GM23248 (cell line): ENCODE results near the gene C19orf67. TPM values are rescaled to one million over a fixed set of nuclear protein-coding genes. Genes with fewer than 3 reads are reported as not detected.

Source experiments
- DNase-seq: peaks from one replicate; pipeline ENCODE4 v3.0.0-alpha.2; 2015
- H2AFZ ChIP-seq: fragments of 200-600 bp; sonication (generic); 2 replicates; pipeline ENCODE4 v1.6.1; 2016; ENCODE audit warnings: antibody characterized with exemption
- H3F3A ChIP-seq: fragments of 200-600 bp; sonication (generic); 2 replicates; pipeline ENCODE4 v1.6.1; 2016; ENCODE audit warnings: mild to moderate bottlenecking, antibody characterized with exemption, mixed run types; ENCODE audit not compliant: insufficient read depth
- H3K27ac ChIP-seq: fragments of 200-600 bp; sonication (generic); 2 replicates; pipeline ENCODE4 v1.5.1; 2016; ENCODE audit warnings: mild to moderate bottlenecking
- H3K27me3 ChIP-seq: fragments of 200-600 bp; sonication (generic); replicated peaks from 2 replicates; pipeline ENCODE4 v1.6.1; 2016; ENCODE audit warnings: mild to moderate bottlenecking; ENCODE audit not compliant: insufficient read depth
- H3K36me3 ChIP-seq: fragments of 200-600 bp; sonication (generic); 2 replicates; pipeline ENCODE4 v1.6.1; 2016; ENCODE audit warnings: low read depth, mild to moderate bottlenecking
- H3K4me1 ChIP-seq: fragments of 200-600 bp; sonication (generic); 2 replicates; pipeline ENCODE4 v1.6.1; 2016; ENCODE audit warnings: mild to moderate bottlenecking; ENCODE audit not compliant: insufficient read depth
- H3K4me2 ChIP-seq: fragments of 200-600 bp; sonication (generic); one replicate; pipeline ENCODE4 v1.6.1; 2016; ENCODE audit warnings: mild to moderate bottlenecking; ENCODE audit not compliant: unreplicated experiment
- H3K4me3 ChIP-seq: fragments of 200-600 bp; sonication (generic); 2 replicates; pipeline ENCODE4 v1.5.1; 2016; ENCODE audit warnings: mild to moderate bottlenecking
- H3K79me2 ChIP-seq: fragments of 200-600 bp; sonication (generic); 2 replicates; pipeline ENCODE4 v1.6.1; 2016; ENCODE audit warnings: mild to moderate bottlenecking; ENCODE audit not compliant: insufficient read depth
- H3K9ac ChIP-seq: fragments of 200-600 bp; sonication (generic); 2 replicates; pipeline ENCODE4 v1.6.1; 2016; ENCODE audit warnings: mild to moderate bottlenecking
- H3K9me2 ChIP-seq: fragments of 200-600 bp; sonication (generic); 2 replicates; pipeline ENCODE4 v1.6.1; 2016; ENCODE audit warnings: mixed run types, mild to moderate bottlenecking, moderate library complexity; ENCODE audit not compliant: insufficient read depth
- H3K9me3 ChIP-seq: fragments of 200-600 bp; sonication (generic); one replicate; pipeline ENCODE4 v1.6.1; 2017; ENCODE audit warnings: low read depth
- H4K20me1 ChIP-seq: fragments of 200-600 bp; sonication (generic); 2 replicates; pipeline ENCODE4 v1.6.0; 2016; ENCODE audit not compliant: insufficient read depth
- EZH2 ChIP-seq: fragments of 200-600 bp; sonication (generic); IDR thresholded peaks from 2 replicates; pipeline ENCODE4 v1.6.1; 2018; ENCODE audit warnings: antibody characterized with exemption, mild to moderate bottlenecking; ENCODE audit not compliant: insufficient read depth, poor library complexity, severe bottlenecking
- EZH2phosphoT487 ChIP-seq: fragments of 200-600 bp; sonication (generic); IDR thresholded peaks from 2 replicates; pipeline ENCODE4 v1.6.1; 2018; ENCODE audit warnings: antibody characterized with exemption, moderate library complexity, mild to moderate bottlenecking, low read depth; ENCODE audit not compliant: insufficient read depth
- WGBS, 2 experiments: methylation state at CpG; one replicate each; pipeline ENCODE4 v1.1.6; 2015 to 2017; ENCODE audit warnings: low lambda C conversion rate in 2 of 2, low coverage in 1 of 2; ENCODE audit errors: missing lambda C conversion rate in 2 of 2; 5-methylcytosine and 5-hydroxymethylcytosine counted together
- in situ Hi-C: fragments of 300-500 bp; cut with MboI; formaldehyde crosslinking; loops from 2 replicates; pipeline ENCODE4 v1.15.0; 2020
- polyA plus RNA-seq: library from polyadenylated mRNA; unstranded; fragments of >200 nt; fragmentation: Nextera tagmentation; extraction: Ambion mirVana; gene quantifications from 2 replicates; pipeline ENCODE4 v1.2.1, GENCODE V29; 2016
- total RNA-seq: library from RNA; depleted of rRNA; stranded (reverse); fragments of >200 nt; shearing (Covaris generic); gene quantifications from 2 replicates; pipeline ENCODE4 v1.2.3, GENCODE V29; 2014

The C19orf67 gene
- total and polyA plus RNA-seq, 2 experiments from 2014 or later: not detected

- Histone ChIP-seq H2AFZ (peak within 1 kb of the TSS; percentile 90), H3K9ac (peak within 1 kb of the TSS; percentile 81), H3K4me1 (peaks cover 3% of the 10 kb centered on the region), H3F3A (peaks cover 12% of the 10 kb centered on the region), H3K36me3 (0 out of 2 replicates have a peak, but pooled peaks cover 5% of the 10 kb centered on the region), H3K27ac (peak within 1 kb of the TSS; percentile 57), H3K27me3 (no peaks in the 10 kb centered on the region), H3K4me2 (peak within 1 kb of the TSS; percentile 90), H3K9me2 (no peaks in the 10 kb centered on the region), H4K20me1 (no peaks in the 10 kb centered on the region), H3K4me3 (peak within 1 kb of the TSS; percentile 93), H3K79me2 (peaks cover 10% of the 10 kb centered on the region), H3K9me3 (no peaks in the 10 kb centered on the region)
- DNase-seq: peak; percentile 93
- in situ Hi-C loops: no loop called here
- TF ChIP-seq EZH2 (no peak), EZH2phosphoT487 (no peak)
- WGBS, 2 experiments: 0 to 2% methylated on average over 3 to 60 of the region's 65 CpGs
These were observed 5.0 kb upstream of the C19orf67 start, which contains the start of gene SAMD1 for GRCh38 chr19:14090509-14091080. TSS of gene SAMD1 (minus strand) at chr19:14090751.

GRCh38 chr19:14089662-14090508 lies 4.3 kb upstream of the C19orf67 start:
- Histone ChIP-seq H3K27ac (peak overlapping the region; percentile 36; the same call in 1 of the 2 replicates), H3K9ac (peak overlapping the region; percentile 64), H3K36me3 (0 out of 2 replicates have a peak, but pooled peaks cover 5% of the 10 kb centered on the region), H3K27me3 (no peaks in the 10 kb centered on the region), H4K20me1 (no peaks in the 10 kb centered on the region), H3K9me2 (no peaks in the 10 kb centered on the region), H3K9me3 (no peaks in the 10 kb centered on the region), H3K4me3 (peak overlapping the region; percentile 84), H2AFZ (peak overlapping the region; percentile 66), H3K79me2 (peaks cover 10% of the 10 kb centered on the region), H3K4me2 (peak overlapping the region; percentile 51), H3F3A (peaks cover 16% of the 10 kb centered on the region), H3K4me1 (peaks cover 3% of the 10 kb centered on the region)
- no peak for TF ChIP-seq EZH2phosphoT487
- TF ChIP-seq EZH2: no peak
- 0 to 3% methylated on average over 17 to 56 of the region's 142 CpGs for WGBS, 2 experiments
- in situ Hi-C loops: no loop called here
- peak; percentile 83 for DNase-seq

GRCh38 chr19:14089412-14089661 lies 3.8 kb upstream of the C19orf67 start:
- no peaks in the 10 kb centered on the region for H3K9me2 ChIP-seq
- in situ Hi-C loops: no loop called here
- H3K9ac ChIP-seq: peak overlapping the region; percentile 52; the same call in 1 of the 2 replicates
- peaks cover 3% of the 10 kb centered on the region for H3K4me1 ChIP-seq
- H3K9me3 ChIP-seq: no peaks in the 10 kb centered on the region
- peaks cover 10% of the 10 kb centered on the region for H3K79me2 ChIP-seq
- no peak for TF ChIP-seq EZH2
- TF ChIP-seq EZH2phosphoT487: no peak
- peak overlapping the region; percentile 73 for H3K4me3 ChIP-seq
- H3K4me2 ChIP-seq: peak overlapping the region; percentile 51
- WGBS, 2 experiments: 16 to 17% methylated on average over 13 to 16 of the region's 16 CpGs
- no peaks in the 10 kb centered on the region for H4K20me1 ChIP-seq
- H3K27ac ChIP-seq: no peak overlapping the region
- DNase-seq: peak; percentile 43
- H3K27me3 ChIP-seq: no peaks in the 10 kb centered on the region
- H3K36me3 ChIP-seq: 0 out of 2 replicates have a peak, but pooled peaks cover 5% of the 10 kb centered on the region
- peak overlapping the region; percentile 56 for H2AFZ ChIP-seq
- H3F3A ChIP-seq: peaks cover 19% of the 10 kb centered on the region

GRCh38 chr19:14088634-14089411 lies 3.2 kb upstream of the C19orf67 start:
- Histone ChIP-seq H3K9ac (peak overlapping the region; percentile 52; the same call in 1 of the 2 replicates), H3K79me2 (peaks cover 10% of the 10 kb centered on the region), H3K4me3 (peak overlapping the region; percentile 73), H4K20me1 (no peaks in the 10 kb centered on the region), H3F3A (peaks cover 19% of the 10 kb centered on the region), H3K9me3 (no peaks in the 10 kb centered on the region), H2AFZ (no peak overlapping the region), H3K9me2 (no peaks in the 10 kb centered on the region), H3K27me3 (no peaks in the 10 kb centered on the region), H3K36me3 (0 out of 2 replicates have a peak, but pooled peaks cover 5% of the 10 kb centered on the region), H3K27ac (no peak overlapping the region), H3K4me2 (peak overlapping the region; percentile 51), H3K4me1 (peaks cover 3% of the 10 kb centered on the region)
- DNase-seq: no peak
- in situ Hi-C loops: no loop called here
- TF ChIP-seq EZH2 (no peak), EZH2phosphoT487 (no peak)
- 88 to 90% methylated on average over 30 of the region's 30 CpGs for WGBS, 2 experiments
